GM13977 (cell line): ENCODE data around the gene GNG2.
A peak's percentile ranks its signal among the peaks of the same experiment; 100 is the strongest.

Source experiments
- DNase-seq: peaks from one replicate; pipeline ENCODE4 v3.0.0; 2012; ENCODE audit warnings: low spot score
- in situ Hi-C: fragments of 300-500 bp; cut with MboI; formaldehyde crosslinking; loops from one replicate; pipeline ENCODE4 v1.12.0; 2022; ENCODE audit warnings: low sequenced_read_pairs, low pct_unique_long_range_greater_than_20kb, mixed read lengths, inconsistent platforms; ENCODE audit not compliant: unreplicated experiment
- TF ChIP-seq, protein P1 (sequence below): IDR thresholded peaks from 2 replicates; pipeline ENCODE4 v1.5.1; 2012; ENCODE audit warnings: mild to moderate bottlenecking, control low read depth; ENCODE audit not compliant: insufficient read depth; ENCODE audit errors: extremely low read depth, missing control alignments

GNG2 gene

DNA sequence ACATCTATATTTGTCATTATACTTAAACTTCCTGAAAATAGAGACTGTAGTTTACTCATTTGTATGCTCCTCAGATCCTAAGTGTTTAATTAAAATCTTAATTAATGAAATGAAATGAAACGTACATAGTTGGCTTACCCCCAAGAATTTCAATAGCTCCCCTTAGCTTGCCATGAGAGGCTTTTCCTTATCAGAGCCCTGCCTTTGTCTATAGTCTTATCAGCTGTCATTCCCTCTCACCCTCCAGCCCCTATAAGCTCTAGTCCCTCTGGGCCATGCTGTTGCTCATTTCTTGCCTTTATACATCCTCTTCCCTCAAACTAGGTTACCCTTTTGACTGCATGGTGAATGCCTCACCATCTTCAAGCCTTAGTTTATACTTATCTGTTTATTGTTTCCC, 127.8 kb downstream of the GNG2 start:
- TF ChIP-seq, protein P1, sequence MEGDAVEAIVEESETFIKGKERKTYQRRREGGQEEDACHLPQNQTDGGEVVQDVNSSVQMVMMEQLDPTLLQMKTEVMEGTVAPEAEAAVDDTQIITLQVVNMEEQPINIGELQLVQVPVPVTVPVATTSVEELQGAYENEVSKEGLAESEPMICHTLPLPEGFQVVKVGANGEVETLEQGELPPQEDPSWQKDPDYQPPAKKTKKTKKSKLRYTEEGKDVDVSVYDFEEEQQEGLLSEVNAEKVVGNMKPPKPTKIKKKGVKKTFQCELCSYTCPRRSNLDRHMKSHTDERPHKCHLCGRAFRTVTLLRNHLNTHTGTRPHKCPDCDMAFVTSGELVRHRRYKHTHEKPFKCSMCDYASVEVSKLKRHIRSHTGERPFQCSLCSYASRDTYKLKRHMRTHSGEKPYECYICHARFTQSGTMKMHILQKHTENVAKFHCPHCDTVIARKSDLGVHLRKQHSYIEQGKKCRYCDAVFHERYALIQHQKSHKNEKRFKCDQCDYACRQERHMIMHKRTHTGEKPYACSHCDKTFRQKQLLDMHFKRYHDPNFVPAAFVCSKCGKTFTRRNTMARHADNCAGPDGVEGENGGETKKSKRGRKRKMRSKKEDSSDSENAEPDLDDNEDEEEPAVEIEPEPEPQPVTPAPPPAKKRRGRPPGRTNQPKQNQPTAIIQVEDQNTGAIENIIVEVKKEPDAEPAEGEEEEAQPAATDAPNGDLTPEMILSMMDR, result no peak
- in situ Hi-C loops, result loop anchor here (25.0 kb wide), 1 partner anchor 701 kb away; no protein-coding TSS in a partner anchor
- peak; percentile 10 for DNase-seq

DNA sequence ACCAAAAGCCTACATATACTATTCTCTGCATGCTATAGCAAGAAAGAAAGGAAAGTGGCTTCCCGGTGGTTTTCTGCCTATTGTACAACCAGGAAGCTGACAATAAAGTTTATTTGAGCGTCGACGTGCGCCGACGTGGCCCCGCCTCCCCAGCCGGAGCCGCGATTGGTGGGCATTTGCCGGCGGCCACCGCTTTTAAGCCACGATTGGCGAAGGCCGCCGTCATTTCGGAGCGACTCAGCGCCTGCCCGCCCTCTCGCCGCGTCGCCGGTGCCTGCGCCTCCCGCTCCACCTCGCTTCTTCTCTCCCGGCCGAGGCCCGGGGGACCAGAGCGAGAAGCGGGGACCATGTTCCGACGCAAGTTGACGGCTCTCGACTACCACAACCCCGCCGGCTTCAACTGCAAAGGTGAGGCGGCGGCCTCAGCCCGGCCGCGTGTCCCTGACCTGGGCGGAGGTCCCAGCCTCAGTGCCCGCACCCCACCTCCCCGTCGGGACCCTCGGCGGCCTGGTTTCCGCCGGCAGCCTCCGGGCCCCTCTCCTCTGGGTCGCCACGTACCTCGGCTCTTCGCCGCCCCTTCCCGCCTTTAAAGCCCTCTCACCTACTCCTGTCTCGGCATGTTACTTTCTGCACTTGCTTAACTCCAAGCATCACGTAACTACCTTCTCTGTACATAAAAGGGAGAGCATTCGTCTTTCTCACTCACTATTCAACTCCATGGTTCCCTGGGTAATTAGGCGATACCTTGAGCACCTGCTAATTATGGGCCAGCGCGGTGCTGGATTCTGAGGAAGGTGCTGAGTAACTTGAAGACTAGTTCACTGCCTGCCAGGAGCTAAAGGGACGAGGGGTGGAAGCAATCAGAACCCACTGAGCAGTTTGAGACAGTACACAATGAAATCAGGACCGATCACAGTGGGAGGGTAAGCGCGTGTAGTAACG, 129.2 kb downstream of the GNG2 start, which contains the start of gene RTRAF:
Gene RTRAF (plus strand): TSS at position 254 of the 942 bp plus-strand sequence. CDS start 94 bp downstream, at position 348.
- TF ChIP-seq, protein P1, result no peak
- peak; percentile 93 for DNase-seq
- in situ Hi-C loops, result loop anchor here (25.0 kb wide), 1 partner anchor 702 kb away; no protein-coding TSS in a partner anchor

DNA sequence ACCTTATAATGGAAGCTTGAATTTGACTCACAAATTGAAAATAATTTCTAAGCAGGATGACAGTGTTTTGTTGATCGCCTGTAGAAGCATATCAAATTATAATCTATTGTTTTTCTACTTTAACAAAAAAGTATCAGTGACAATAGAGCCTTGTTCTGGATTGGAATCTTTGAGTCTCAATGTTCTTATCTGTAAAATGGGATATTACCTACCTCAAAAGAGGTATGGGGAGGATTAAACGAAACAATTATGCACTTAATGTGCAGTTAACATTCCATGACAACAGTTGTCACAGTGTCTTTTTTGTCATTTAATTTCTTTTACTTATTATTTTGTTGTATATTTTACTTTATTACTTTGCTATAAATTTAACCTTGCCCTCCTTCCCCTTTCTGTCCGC, 130.1 kb downstream of the GNG2 start:
- in situ Hi-C loops, result loop anchor here (25.0 kb wide), 1 partner anchor 703 kb away; no protein-coding TSS in a partner anchor
- TF ChIP-seq, protein P1, result no peak
- no peak for DNase-seq

DNA sequence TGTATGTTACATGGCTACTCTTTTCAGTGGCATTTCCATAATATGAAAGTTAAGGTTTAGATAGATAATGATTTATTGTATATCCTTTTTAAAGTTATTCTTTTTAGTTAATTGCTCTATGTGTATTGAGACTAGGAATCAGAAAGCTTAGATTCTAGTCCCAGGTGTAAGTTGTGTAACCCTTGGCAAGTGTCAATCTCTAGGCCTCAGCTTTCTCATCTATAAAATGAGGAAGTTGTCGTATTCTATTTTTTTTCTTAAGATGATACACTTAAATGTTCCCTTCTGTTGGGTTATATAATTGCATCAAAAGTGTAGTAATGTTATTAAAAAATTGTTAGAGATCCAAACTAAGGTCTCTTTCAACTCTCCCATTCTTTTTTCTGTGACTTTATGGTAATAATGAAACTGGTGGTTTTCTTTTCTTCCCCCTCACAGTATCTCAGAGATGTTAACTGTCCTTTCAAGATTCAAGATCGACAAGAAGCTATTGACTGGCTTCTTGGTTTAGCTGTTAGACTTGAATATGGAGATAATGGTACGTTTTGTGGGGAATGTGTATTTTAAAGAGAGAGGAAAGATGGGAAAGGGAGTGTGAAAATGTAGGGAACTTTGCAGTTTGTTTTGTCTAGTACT, 133.0 kb downstream of the GNG2 start:
- no peak for DNase-seq
- in situ Hi-C loops, result loop anchor here (25.0 kb wide), 1 partner anchor 706 kb away; no protein-coding TSS in a partner anchor

DNA sequence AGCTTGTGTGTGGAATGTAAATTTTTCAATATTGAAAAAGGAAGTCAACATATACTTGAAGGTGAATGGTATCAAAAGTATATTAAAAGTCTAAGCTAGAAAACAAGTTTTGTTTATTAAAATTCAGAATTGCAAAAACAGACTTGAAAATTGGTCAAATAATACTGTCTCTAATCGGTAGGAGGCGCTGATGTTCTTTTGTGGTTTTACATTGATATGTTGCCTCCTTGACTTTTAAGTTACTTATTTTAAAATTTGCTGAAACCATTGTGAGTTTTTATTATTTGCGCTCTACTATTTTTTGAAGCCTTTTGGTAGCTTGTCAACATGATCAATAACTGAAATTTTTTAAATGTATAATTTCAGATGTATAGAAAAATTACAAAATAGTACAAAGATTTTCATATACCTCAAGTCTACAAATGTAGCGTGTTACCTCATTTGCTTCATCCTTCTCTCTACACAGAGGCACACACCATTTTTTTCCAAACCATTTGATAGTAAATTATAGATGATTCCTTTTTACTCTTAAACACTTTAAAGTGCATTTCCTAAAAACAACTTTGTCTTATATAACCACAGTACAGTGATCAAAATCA, 135.8 kb downstream of the GNG2 start:
- TF ChIP-seq, protein P1, result peak; percentile 46
- in situ Hi-C loops, result loop anchor here (25.0 kb wide), 1 partner anchor 709 kb away; no protein-coding TSS in a partner anchor
- no peak for DNase-seq

More for the DNA sequence above, 133.0 kb downstream of the GNG2 start:
- TF ChIP-seq, protein P1, result no peak

DNA sequence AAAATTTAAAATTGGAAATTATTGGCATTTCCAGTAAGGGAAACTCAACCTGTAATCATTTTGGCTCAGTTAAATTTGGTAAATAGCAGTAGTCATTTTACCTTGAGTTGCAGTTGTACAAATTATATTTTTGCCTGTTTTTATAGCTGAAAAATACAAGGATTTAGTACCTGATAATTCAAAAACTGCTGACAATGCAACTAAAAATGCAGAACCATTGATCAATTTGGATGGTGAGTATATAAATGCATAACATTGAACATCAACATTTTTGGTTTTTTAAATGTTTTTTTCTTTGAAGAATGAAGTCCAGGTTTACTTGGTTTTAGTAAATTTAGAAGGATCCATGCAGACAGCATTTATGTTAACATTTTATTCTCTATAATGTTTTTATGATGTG, 137.9 kb downstream of the GNG2 start:
- DNase-seq, result no peak
- TF ChIP-seq, protein P1, result no peak
- in situ Hi-C loops, result loop anchor here (25.0 kb wide), 1 partner anchor 711 kb away; no protein-coding TSS in a partner anchor
